MG63 (cell line): ENCODE data around the gene EMX2. TPM values are rescaled to one million over a fixed set of nuclear protein-coding genes. Genes with fewer than 3 reads are reported as not detected.

Experiments
- DNase-seq: peaks from one replicate; pipeline ENCODE4 v3.0.0-alpha.2; 2020
- H3K27me3 ChIP-seq: fragments of 250-450 bp; sonication (Bioruptor Pico); 2 replicates; pipeline ENCODE4 v1.5.1; 2020; ENCODE audit warnings: mild to moderate bottlenecking, moderate library complexity
- H3K36me3 ChIP-seq: fragments of 250-450 bp; sonication (Bioruptor Pico); 2 replicates; pipeline ENCODE4 v1.5.1; 2020; ENCODE audit warnings: mild to moderate bottlenecking, moderate library complexity
- H3K4me3 ChIP-seq: fragments of 250-450 bp; sonication (Bioruptor Pico); 2 replicates; pipeline ENCODE4 v1.5.1; 2020; ENCODE audit warnings: mild to moderate bottlenecking, moderate library complexity
- H3K9me3 ChIP-seq: fragments of 250-450 bp; sonication (Bioruptor Pico); 2 replicates; pipeline ENCODE4 v1.5.1; 2020; ENCODE audit warnings: mild to moderate bottlenecking, moderate library complexity
- total RNA-seq: library from RNA; depleted of rRNA; stranded (reverse); fragments of >200 nt; shearing (Covaris generic); gene quantifications from 2 replicates; pipeline ENCODE4 v1.2.3, GENCODE V29; 2014; ENCODE audit warnings: low replicate concordance

The EMX2 gene
- total RNA-seq, 1 experiment from 2014 or later = 0.33 TPM

DNA sequence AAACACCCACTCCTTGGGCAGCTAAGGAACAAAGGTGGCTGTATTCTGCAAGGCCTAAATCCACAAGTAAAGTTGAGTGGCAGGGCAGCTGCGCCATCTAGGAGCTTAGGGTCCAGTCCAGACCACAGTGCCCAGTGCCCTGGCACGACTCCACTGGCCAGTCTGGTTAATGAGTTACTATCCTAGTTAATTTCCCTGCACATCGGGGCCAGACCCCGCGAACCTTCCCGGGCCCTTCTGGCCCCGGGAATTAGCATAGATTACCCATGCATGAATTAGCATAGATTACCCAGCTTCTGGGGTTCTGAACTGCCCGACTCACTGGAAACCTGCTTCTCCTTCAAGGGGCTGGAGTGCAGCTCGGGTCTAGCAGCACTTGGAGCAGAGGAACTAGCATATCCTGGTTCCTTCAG lies 3.2 kb upstream of the EMX2 start:
- no peaks in the 10 kb centered on the region for H3K36me3 ChIP-seq
- H3K27me3 ChIP-seq = peaks cover 15% of the 10 kb centered on the region
- no peak for DNase-seq
- H3K9me3 ChIP-seq = no peaks in the 10 kb centered on the region
- H3K4me3 ChIP-seq = no peak overlapping the region

DNA sequence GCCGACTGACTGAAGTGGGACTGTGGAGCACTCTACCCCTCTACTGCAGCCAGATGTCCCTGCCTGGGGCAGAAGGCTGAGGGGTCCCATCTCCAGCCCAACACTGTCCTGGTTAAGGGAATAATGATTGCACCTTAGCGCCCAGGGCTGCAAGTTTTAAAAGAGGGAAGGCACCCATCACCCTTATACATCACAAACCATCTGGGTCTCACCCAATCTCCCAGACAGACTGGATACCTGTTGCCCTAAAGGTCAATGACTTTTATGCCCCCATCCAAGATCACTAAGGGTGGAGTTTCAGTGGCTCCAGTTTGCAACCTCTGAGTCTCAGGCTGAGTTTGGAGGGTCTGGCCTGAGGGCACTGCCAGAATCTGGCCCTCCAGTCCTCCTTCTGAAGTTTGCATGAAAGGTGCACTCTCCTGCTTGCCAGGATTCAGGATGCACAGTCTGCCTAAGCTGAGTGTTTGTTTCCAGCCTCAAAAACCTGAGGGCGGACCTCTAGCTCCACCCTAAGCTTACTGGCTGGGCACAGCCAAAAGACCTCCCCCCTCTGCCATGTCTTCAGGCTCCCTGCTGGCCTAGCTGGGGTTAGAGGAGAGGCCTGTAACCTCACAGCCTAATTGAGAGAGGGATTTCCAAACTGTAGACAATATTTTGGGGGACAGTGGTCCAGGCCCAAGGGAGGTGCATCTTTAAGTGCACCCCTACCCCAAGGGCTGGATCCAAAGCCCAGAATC lies 2.5 kb upstream of the EMX2 start:
- no peaks in the 10 kb centered on the region for H3K36me3 ChIP-seq
- peaks cover 22% of the 10 kb centered on the region for H3K27me3 ChIP-seq
- no peaks in the 10 kb centered on the region for H3K9me3 ChIP-seq
- no peak for DNase-seq
- no peak overlapping the region for H3K4me3 ChIP-seq

DNA sequence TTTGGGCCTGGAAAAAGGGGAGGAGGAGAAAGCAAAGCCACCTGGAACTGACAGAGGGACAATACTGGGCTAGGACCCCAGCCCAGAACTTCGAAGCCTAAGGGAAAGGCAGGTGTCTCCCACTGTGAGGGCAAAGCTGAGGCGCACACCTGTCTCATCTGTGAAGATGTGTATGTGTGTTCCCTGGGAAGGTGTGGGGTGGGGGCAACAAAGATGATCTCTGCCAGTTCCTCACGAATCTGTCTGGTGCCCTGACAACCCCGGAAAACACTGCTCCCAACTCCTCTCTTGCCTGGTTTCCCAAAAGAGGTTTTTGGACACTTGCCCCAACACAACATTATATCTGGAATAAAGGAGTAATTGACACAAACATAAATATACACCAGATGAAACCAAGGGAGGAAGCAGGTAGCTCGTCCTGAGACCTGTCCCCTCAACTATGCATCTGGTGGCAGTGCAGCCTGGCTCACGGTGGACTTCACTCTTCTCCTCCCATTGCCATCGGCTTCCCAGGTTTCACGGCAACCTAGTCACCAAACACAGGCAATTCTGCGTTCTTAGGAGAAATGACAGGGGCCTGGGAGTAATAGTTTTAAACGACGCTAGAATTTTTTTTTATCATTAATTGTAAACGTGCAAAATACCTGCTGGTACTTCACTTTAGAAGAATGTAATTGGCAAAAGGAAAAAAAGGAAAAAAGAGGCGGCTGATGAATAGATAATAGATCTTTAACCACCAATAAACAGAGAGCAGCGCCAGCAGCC lies 1.7 kb upstream of the EMX2 start:
- no peak for DNase-seq
- no peak overlapping the region for H3K4me3 ChIP-seq

DNA sequence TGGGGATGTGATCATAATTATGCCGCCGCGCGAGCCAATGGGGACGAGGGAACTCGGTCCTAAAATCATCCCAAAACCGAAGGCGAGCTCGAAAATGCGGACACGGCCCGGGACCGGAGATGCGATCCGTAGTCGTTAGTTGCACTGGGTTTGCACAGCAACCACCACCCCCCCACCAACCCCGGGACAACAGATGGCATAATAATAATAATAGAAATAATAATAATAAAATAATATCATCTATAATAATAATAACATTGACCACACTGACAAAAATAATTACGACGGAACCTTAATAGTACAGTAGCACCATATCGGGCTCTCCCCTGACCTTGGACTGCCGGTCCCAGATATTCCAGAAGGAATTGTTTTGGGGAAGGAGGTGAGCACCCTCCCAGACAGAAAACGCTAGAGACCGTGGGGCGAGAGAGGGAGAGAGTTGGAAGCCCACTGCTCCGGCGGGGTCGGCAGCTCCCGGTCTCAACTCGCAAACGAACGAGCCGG lies 1.1 kb upstream of the EMX2 start:
- H3K27me3 ChIP-seq = peaks cover 27% of the 10 kb centered on the region
- peak; percentile 64 for DNase-seq
- H3K4me3 ChIP-seq = peak overlapping the region; percentile 50
- H3K36me3 ChIP-seq = no peaks in the 10 kb centered on the region
- no peaks in the 10 kb centered on the region for H3K9me3 ChIP-seq

More for the DNA sequence above, 1.7 kb upstream of the EMX2 start:
- H3K27me3 ChIP-seq = peaks cover 27% of the 10 kb centered on the region
- H3K9me3 ChIP-seq = no peaks in the 10 kb centered on the region
- H3K36me3 ChIP-seq = no peaks in the 10 kb centered on the region

DNA sequence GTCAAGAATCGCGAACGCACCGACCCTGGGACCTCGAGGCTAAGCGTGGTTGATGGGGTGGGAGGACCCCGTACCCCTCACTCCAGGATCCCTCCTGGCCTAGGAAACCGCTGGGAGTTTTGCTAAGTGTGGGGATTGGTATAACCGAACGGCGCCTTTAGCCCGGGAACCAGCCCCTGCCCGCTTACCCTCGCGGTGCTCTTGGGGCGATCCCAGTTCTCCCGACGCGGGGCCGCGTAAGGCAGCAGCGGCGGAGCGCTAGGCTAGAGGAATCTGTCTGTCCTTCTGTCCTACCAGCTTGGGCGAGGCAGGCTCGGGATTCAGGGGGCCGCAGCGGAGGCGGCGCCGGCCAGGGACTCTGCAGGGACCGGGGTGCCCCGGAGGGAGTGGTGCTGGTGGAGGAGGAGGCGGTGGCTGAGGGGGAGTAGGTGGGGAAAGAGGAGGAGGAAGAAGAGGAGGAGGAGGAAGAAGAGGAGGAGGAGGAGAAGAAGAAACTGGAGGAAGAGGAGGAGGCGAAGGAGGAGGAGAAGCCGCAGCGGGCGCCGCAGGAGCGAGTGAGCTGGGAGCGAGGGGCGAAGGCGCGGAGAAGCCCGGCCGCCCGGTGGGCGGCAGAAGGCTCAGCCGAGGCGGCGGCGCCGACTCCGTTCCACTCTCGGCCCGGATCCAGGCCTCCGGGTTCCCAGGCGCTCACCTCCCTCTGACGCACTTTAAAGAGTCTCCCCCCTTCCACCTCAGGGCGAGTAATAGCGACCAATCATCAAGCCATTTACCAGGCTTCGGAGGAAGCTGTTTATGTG lies 439 bp upstream of the EMX2 start:
- DNase-seq = peak; percentile 81
- Histone ChIP-seq H3K4me3 (peak overlapping the region; percentile 50), H3K36me3 (no peaks in the 10 kb centered on the region)

DNA sequence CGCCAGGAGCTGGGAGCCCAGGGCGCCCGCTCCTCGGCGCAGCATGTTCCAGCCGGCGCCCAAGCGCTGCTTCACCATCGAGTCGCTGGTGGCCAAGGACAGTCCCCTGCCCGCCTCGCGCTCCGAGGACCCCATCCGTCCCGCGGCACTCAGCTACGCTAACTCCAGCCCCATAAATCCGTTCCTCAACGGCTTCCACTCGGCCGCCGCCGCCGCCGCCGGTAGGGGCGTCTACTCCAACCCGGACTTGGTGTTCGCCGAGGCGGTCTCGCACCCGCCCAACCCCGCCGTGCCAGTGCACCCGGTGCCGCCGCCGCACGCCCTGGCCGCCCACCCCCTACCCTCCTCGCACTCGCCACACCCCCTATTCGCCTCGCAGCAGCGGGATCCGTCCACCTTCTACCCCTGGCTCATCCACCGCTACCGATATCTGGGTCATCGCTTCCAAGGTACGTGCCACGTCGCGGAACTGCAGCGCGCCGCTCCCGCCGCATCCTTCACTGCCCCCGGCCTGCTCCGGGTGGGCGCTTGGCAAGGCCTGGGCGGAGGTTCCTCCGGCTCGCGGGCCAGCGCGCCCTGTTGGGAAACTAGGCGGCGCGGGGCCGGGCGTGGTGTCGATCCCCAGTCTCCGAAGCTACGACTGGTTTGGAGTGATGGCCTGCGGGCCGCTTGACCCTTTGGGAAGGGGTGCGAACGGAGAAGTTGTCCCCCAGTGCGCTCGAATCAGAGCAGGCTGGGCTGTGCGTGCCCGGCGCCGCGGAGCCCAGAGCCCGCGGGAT lies 868 bp downstream of the EMX2 start:
- H3K4me3 ChIP-seq = peak overlapping the region; percentile 45
- peaks cover 27% of the 10 kb centered on the region for H3K27me3 ChIP-seq
- no peaks in the 10 kb centered on the region for H3K36me3 ChIP-seq
- peak; percentile 62 for DNase-seq
- no peaks in the 10 kb centered on the region for H3K9me3 ChIP-seq

More for the DNA sequence above, 439 bp upstream of the EMX2 start:
- peaks cover 27% of the 10 kb centered on the region for H3K27me3 ChIP-seq
- H3K9me3 ChIP-seq = no peaks in the 10 kb centered on the region

DNA sequence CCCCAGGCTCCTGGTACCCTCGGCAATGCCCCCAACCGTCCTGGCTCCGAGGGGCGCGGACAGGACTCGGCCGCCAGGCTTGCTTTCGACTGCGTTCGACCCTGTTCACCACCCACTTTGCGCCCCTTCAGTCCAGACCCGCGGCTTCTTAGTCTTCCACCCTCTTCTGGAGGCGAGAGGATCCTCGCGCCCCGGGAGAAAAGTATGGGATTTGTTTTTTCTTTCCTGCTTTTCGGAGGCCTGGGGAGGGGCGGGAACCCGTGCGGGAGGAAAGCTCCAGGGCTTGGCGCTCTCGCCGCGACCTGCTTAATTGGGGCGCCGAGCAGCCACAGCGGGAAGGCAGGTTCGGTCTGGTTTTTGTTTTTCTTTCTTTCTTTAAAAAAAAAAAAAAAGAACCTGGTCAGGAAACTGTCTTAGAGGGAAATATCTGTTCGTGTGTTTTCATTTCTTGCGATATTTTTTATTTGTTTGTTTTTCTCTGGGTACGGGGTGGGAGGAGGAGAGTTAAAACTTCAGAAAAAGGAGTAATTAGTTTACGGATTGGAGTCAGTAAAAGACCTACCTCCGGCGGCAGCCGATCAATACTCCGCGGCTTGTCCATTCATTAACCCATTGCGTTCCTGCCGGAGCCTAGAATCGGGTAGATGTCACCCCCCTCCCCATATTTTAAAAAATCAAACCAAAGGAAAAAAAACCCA lies 1.6 kb downstream of the EMX2 start:
- Histone ChIP-seq H3K27me3 (peaks cover 27% of the 10 kb centered on the region), H3K36me3 (no peaks in the 10 kb centered on the region), H3K4me3 (peak overlapping the region; percentile 45), H3K9me3 (no peaks in the 10 kb centered on the region)
- DNase-seq = peak; percentile 22

DNA sequence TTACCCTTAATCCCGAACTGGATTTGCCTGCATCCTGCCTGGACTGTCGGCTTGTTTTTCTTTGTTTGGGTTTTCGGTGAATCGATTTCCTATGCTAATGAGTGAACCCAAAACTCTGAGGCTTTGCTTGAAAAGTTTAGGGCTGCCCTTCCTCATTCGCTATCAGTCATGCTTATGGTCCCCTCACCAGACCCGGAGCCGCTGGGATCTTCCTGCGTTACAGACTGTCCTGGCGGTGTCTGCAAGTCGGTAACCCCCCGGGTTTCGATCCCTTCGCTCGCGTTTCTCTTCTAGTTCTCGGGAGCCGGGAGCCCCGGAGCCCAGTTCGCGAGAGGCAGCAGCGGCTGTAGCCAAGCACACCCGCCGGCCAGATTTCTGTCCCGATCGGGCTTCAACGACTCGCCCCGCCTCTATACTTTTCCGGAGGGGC lies 2.2 kb downstream of the EMX2 start:
- Histone ChIP-seq H3K9me3 (no peaks in the 10 kb centered on the region), H3K4me3 (peak overlapping the region; percentile 45), H3K36me3 (no peaks in the 10 kb centered on the region), H3K27me3 (peaks cover 27% of the 10 kb centered on the region)
- peak; percentile 36 for DNase-seq

DNA sequence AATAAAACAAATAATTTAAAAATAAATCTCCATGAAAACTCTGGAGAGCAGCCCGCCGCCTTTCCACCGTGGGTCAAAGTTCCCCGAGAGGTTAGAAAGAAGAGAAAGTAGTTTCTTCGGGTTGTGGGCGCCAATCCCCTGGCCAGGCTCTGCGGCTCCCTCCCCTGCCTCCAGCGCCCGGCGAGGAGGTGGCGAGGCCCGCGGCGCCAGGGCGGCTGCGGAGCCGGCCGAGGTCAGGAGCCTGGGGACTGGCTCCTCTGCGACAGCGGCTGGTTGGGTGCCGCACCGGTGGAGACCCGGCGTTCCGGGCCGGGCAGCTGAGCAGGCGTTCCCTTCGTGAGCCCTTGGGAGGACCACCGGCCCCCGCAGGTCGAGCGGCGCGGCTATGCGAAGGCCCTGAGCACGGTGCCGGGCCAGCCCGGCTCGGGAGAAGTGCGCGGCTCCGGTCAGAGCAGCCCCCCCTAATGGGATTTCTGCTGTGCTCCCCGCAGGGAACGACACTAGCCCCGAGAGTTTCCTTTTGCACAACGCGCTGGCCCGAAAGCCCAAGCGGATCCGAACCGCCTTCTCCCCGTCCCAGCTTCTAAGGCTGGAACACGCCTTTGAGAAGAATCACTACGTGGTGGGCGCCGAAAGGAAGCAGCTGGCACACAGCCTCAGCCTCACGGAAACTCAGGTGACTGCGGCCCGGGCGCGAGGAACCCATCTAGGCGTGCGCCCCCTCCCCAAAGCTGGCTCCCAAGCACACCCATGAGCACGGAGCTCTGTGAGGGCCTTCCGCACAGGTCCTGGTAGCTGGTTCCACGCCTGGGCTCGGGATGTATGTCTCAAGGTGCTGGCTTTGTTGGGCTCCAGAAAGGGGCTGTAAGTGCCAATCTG lies 2.8 kb downstream of the EMX2 start:
- Histone ChIP-seq H3K27me3 (peaks cover 27% of the 10 kb centered on the region), H3K4me3 (peak overlapping the region; percentile 45)

DNA sequence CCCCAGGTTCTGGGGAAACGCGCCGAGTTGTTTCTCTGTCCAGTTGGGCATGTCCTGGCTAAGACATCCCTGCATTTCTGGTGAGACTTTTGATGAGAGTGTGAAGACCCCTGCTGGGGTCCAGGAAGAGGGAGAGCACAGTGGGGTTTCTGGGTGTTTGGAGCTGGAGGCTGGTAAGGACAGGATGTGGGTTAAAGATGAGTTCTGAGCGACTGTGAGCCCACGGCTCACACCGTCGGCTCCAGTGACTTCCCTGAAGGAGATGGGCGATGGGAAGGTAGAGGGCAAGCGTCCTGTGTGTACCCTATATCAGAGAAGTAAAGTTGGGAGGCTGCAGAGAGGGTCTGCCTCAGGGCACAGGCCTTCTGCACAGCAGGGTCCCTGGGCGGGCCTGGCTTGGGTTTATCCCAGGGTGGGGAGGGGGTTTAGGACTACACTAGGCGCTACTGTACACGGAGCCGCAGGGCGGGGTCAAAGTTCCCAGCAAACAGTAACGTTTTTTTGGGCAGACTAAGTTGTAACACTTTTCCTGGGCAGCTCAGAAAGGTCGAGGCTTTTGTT lies 3.6 kb downstream of the EMX2 start:
- Histone ChIP-seq H3K36me3 (no peaks in the 10 kb centered on the region), H3K4me3 (no peak overlapping the region), H3K27me3 (peaks cover 27% of the 10 kb centered on the region), H3K9me3 (no peaks in the 10 kb centered on the region)
- DNase-seq = no peak

More for the DNA sequence above, 2.8 kb downstream of the EMX2 start:
- Histone ChIP-seq H3K9me3 (no peaks in the 10 kb centered on the region), H3K36me3 (no peaks in the 10 kb centered on the region)
- no peak for DNase-seq

DNA sequence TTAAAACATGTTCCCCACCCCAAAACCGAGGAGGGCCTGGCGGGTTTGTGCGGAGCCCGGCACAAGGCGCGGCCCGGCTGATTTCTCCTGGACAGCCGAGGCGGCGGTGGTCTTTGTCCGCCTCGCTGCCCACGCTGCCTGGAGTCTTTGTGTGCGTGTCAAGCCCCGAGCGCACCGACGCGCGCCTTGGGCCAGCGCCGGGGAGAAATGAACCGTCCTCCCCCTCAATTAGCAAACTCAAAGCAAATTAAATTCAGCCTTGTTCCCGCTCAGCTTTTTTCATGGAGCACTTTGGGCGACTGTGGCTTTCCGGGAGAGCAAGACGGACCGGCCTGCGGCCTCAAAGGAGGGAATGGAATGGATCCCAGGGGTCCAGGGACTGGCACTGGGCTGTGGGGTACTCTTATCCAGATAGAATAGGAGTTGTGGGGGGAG lies 4.1 kb downstream of the EMX2 start:
- Histone ChIP-seq H3K9me3 (no peaks in the 10 kb centered on the region), H3K27me3 (peaks cover 27% of the 10 kb centered on the region), H3K4me3 (no peak overlapping the region), H3K36me3 (no peaks in the 10 kb centered on the region)
- no peak for DNase-seq

DNA sequence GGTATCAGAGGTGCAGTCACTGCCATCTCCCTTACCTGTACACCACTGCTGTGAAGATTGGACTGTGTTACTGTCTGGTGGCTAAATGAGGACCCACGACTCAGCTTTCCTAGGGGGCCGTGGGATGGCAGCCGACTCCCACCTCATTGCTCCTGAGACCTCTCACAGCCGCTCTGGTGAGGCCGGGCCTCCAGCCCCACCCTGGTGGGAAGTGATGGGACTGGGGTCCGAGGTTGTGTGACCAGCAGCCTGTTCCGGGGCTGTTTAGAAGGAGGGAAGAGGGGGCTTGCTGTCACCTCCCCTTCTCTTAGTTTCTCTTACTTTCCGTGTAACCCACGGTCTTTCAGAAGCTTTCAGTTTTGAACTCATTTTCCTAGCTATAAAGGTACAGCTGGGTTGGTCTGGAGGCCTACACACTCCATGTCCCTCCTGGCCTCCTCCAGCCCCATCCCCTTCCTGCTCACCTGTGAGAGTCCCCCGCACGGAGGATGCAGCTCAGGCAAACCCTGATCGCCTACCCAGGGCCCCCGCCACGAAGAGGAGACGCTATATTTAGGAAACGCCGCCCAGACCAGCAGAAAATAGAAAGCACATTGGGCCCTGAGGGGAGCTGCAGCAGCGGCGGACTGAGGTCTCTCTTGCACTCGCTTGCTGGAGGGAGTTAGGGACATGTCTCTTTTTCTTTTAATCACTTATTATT lies 4.6 kb downstream of the EMX2 start:
- H3K4me3 ChIP-seq = no peak overlapping the region
- no peak for DNase-seq
- H3K9me3 ChIP-seq = no peaks in the 10 kb centered on the region
- H3K27me3 ChIP-seq = peaks cover 24% of the 10 kb centered on the region
- H3K36me3 ChIP-seq = no peaks in the 10 kb centered on the region

DNA sequence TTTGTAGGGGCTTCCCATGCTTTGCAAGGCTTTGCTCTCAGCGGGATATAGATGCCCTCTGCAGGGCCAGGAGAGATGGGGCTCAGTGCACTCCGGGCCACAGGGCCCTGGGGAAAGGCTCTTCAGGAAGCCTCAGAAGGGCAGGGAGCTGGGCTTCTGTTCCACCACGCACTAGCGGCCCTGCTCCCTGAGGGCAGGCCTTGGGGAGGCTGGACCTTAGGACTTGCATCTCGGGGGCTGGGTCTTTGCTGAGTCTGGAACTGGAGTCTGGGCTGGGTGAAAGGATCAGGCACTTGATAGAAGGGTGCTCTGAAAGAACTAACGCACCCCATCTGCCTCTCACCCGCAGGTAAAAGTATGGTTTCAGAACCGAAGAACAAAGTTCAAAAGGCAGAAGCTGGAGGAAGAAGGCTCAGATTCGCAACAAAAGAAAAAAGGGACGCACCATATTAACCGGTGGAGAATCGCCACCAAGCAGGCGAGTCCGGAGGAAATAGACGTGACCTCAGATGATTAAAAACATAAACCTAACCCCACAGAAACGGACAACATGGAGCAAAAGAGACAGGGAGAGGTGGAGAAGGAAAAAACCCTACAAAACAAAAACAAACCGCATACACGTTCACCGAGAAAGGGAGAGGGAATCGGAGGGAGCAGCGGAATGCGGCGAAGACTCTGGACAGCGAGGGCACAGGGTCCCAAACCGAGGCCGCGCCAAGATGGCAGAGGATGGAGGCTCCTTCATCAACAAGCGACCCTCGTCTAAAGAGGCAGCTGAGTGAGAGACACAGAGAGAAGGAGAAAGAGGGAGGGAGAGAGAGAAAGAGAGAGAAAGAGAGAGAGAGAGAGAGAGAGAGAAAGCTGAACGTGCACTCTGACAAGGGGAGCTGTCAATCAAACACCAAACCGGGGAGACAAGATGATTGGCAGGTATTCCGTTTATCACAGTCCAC lies 5.4 kb downstream of the EMX2 start:
- peaks cover 22% of the 10 kb centered on the region for H3K27me3 ChIP-seq
- no peak overlapping the region for H3K4me3 ChIP-seq
- DNase-seq = no peak
- H3K9me3 ChIP-seq = no peaks in the 10 kb centered on the region
- H3K36me3 ChIP-seq = no peaks in the 10 kb centered on the region
